Panc1 (cell line): ENCODE measurements around the gene ULBP3. TPM values are rescaled to one million over a fixed set of nuclear protein-coding genes. Genes with fewer than 3 reads are reported as not detected.
"Not testable (repeated sequence)": the region's sequence is repeated elsewhere in the genome, so short reads cannot be mapped to it uniquely, and the experiment has no call there.

Experiments used
- ATAC-seq: fragments of 200-7000 bp; cut with Tn5 transposase; 2 replicates; pipeline ENCODE4 v1.9.1; 2020; ENCODE audit warnings: mild to moderate bottlenecking, moderate library complexity
- BruUV-seq: library from RNA; stranded (reverse); fragments of 400-500 nt; replicated peaks from 2 replicates; lab custom pipeline; 2021; lab: Mats Ljungman, UMichigan
- CTCF ChIA-PET: fragments of 300-600 bp; sonication (Branson Sonifier 250); formaldehyde crosslinking; loops from one replicate; lab custom pipeline; 2022; ENCODE audit warnings: antibody characterized with exemption; lab: Charles Lee
- POLR2A ChIA-PET: fragments of 300-600 bp; sonication (Branson Sonifier 250); formaldehyde crosslinking; loops from one replicate; lab custom pipeline; 2022; ENCODE audit warnings: antibody characterized with exemption; lab: Charles Lee
- DNase-seq: peaks from one replicate; pipeline ENCODE4 v3.0.0-alpha.2; 2010; ENCODE audit warnings: low read depth, low spot score
- H3K27ac ChIP-seq: 2 replicates; pipeline ENCODE4 v1.5.1; 2011; ENCODE audit warnings: mild to moderate bottlenecking, low read length, inconsistent platforms
- H3K27me3 ChIP-seq: fragments of 200-500 bp; sonication (Bioruptor generic); 2 replicates; pipeline ENCODE4 v1.6.0; 2014; ENCODE audit warnings: low read length, inconsistent platforms; ENCODE audit not compliant: control insufficient read depth, insufficient read depth
- H3K36me3 ChIP-seq: fragments of 200-500 bp; sonication (Bioruptor generic); 2 replicates; pipeline ENCODE4 v1.5.1; 2014; ENCODE audit warnings: inconsistent platforms, mild to moderate bottlenecking, low read length, moderate library complexity; ENCODE audit not compliant: control insufficient read depth, insufficient read depth
- H3K4me1 ChIP-seq: 2 replicates; pipeline ENCODE4 v1.5.1; 2011; ENCODE audit warnings: inconsistent platforms, mild to moderate bottlenecking, low read length, moderate library complexity; ENCODE audit not compliant: control insufficient read depth, insufficient read depth
- H3K4me3 ChIP-seq, 2 experiments: 2 replicates each; pipeline ENCODE4 v1.5.1; 2011 to 2012; ENCODE audit warnings: low read depth in 2 of 2, low read length in 2 of 2, mild to moderate bottlenecking in 2 of 2, inconsistent platforms in 1 of 2, moderate library complexity in 1 of 2
- H3K9me3 ChIP-seq: fragments of 200-500 bp; sonication (Bioruptor generic); 2 replicates; pipeline ENCODE4 v1.5.1; 2014; ENCODE audit warnings: low read depth, mild to moderate bottlenecking, inconsistent platforms, low read length, moderate library complexity; ENCODE audit not compliant: control insufficient read depth, insufficient read depth
- in situ Hi-C: cut with HindIII; loops from 2 replicates; pipeline ENCODE4 v1.10.0; 2016; ENCODE audit warnings: low sequenced_read_pairs, low pct_unique_long_range_greater_than_20kb
- intact Hi-C: fragments of 100-400 bp; cut with micrococcal nuclease; formaldehyde crosslinking; loops from one replicate; pipeline ENCODE4 v1.10.0; 2022; ENCODE audit not compliant: unreplicated experiment
- total RNA-seq: library from RNA; stranded (reverse); gene quantifications from one replicate; pipeline ENCODE4 v1.2.1, GENCODE V29; 2021; ENCODE audit not compliant: unreplicated experiment

ULBP3 gene
- total RNA-seq, 1 experiment from 2014 or later, result 2.4 TPM

DNA sequence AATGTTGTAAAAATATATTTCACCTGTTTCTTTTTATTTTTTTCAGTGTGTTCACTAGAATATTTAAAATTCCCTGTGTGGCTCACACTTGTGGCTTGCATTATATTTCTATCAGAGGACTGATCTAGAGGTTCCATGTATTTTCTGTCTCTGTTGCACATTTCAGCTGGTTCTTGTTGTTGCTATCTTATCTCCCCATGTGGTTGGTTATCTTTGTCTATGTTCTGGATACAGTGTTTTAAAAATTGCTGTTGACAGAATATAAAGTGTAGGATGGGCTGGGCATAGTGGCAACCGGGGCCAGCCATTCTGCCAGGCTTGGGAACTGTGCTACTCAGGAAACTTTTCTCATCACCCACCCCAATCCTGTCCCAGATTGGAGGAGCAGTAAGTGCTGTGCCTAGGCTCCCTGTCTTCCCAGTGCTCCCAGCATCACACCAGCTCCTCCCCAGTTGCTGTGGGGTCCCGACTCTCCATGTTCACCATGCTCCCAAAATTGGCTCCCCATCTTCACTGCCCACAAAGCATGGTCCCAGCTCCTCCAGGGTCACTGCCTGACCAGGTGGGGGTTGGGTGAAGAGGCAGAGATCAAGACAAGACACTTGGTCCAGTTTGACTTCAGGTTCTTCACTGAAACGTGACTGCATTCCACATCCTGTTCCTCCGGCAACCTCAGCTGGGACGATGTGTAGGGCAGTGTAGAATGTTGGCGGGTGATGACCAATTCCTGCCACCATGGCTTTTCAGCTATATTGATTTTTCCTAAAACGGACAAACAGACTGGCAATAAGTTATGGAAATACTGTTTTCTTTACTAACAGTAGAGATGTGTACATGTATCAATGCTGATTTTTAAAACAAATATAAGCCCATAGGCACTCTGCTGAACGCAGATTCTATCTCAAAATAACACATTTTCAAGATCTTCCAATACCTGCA, 55.8 kb downstream of the ULBP3 start:
- BruUV-seq, ATAC-seq, H3K36me3 ChIP-seq, DNase-seq, H3K27ac ChIP-seq, H3K4me1 ChIP-seq, in situ Hi-C loops, intact Hi-C loops, POLR2A ChIA-PET, H3K9me3 ChIP-seq, H3K4me3 ChIP-seq, CTCF ChIA-PET: not testable (repeated sequence)
- peaks cover 15% of the 10 kb centered on the region for H3K27me3 ChIP-seq

Other genes with a start within 250 kb of the ULBP3 start
- gene LRP11, start 204.8 kb downstream of the ULBP3 start, total RNA-seq, result 151 TPM
- 1.8 TPM for gene RAET1E, start 171.0 kb downstream of the ULBP3 start, total RNA-seq
- 1.2 TPM for gene RAET1G, start 146.0 kb downstream of the ULBP3 start, total RNA-seq
- gene ULBP2, start 127.1 kb downstream of the ULBP3 start, total RNA-seq, result 0.69 TPM
- gene ULBP1, start 105.2 kb downstream of the ULBP3 start, total RNA-seq, result 3.1 TPM
- not detected for gene RAET1L, start 43.6 kb downstream of the ULBP3 start, total RNA-seq
- not detected for gene PPP1R14C, start 73.9 kb upstream of the ULBP3 start, total RNA-seq